ENCODE data around the gene SIGLEC9. TPM values are rescaled to one million over a fixed set of nuclear protein-coding genes. Genes with fewer than 3 reads are reported as not detected.

SIGLEC9 gene
- total RNA-seq, 4 donors from 2014 or later: 5.5 to 34.7 (median 11.3) TPM

DNA sequence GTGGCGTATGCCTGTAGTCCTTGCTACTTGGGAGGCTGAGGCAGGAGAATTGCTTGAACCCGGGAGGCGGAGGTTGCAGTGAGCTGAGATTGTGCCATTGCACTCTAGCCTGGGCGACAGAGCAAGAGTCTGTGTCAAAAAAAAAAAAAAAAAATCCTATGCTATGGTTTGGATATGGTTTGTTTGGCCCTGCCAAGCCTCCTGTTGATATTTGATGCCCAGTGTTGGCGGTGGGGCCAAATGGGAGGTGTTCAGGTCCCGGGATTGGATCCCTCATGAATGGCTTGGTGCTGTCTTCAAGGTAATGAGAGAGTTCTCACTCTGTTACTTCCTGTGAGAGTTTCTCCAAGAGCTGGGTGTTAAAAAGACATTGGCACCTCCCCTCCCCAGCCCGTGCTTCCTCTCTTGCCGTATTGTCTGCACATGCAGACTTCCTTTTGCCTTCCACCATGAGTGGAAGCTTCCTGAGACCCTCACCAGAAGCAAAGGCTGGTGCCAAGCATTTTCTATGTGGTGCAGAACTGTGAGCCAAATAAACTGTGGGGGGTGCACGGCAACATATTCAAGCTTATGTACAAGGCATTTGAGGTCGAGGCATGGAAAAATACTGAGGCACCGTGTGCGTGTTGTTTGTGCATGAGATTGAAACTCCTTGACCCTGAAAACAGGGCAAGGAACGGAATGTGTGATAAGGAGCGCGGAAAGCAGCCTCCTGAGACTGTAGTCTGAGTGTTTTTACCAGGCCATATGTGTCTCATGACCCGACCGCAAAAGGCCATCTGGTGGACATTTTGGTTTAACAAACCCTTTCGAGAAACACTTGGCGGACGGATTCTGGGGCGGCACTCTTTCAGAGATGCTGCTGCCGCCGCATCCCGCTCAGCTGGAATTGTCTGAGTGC, 7.3 kb downstream of the SIGLEC9 start:
- TF ChIP-seq, protein P1, sequence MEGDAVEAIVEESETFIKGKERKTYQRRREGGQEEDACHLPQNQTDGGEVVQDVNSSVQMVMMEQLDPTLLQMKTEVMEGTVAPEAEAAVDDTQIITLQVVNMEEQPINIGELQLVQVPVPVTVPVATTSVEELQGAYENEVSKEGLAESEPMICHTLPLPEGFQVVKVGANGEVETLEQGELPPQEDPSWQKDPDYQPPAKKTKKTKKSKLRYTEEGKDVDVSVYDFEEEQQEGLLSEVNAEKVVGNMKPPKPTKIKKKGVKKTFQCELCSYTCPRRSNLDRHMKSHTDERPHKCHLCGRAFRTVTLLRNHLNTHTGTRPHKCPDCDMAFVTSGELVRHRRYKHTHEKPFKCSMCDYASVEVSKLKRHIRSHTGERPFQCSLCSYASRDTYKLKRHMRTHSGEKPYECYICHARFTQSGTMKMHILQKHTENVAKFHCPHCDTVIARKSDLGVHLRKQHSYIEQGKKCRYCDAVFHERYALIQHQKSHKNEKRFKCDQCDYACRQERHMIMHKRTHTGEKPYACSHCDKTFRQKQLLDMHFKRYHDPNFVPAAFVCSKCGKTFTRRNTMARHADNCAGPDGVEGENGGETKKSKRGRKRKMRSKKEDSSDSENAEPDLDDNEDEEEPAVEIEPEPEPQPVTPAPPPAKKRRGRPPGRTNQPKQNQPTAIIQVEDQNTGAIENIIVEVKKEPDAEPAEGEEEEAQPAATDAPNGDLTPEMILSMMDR (IDR thresholded peaks at IDR 0.05; ENCODE audit: low read depth): no peak

DNA sequence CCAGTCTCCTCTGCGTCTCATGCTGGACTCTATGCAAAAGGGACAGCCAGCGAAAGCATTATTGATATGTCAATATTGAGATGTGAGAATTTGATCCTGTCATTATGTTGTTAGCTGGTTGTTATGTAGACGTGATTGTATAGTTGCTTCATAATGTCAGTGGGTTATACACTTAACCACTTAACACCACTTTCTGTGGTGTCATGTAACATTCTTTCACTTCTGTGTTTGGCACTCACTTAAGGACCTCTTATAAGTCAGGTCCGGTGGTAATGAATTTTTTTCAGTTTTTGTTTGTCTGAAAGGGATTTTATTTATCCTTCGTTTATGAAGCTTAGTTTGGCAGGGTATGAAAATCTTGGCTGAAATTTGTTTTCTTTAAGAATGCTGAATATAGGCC, 10.3 kb downstream of the SIGLEC9 start:
- TF ChIP-seq, protein P1 (IDR thresholded peaks at IDR 0.05; ENCODE audit: low read depth): no peak

DNA sequence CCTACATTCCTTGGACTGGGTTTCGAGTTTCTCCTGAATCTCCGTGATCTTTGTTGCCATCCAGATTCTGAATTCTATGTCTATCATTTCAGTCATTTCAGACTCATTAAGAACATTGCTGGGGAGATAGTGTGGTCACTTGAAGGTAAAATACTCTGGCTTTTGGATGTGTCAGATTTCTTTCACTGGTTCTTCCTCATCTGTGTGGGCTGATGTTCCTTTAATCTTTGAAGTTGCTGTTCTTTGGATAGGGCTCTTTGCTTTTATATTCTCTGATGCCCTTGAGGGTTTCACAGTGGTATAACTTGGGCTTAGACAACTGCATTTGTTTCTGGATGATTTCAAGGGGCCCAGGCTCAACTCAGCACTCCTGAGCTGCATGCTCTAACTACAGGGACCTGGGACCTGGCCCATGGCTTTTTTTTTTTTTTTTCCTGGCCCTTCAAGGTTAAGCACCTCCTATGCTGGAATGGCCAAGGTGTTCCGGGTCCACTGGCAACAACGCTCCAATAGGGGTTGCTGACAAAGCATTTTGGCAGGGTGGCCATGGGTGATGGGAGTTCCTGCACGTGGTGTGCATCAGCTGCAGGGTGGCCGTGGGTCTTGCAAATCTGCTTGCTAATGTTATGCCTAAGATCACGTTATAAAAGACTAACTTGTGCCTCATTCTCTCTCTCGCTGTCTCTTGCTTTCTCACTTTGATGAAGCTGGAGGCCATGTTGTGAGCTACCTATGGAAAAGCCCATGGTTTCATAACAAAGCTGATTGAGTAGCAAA, 11.5 kb downstream of the SIGLEC9 start:
- TF ChIP-seq, protein P1 (IDR thresholded peaks at IDR 0.05; ENCODE audit: low read depth): no peak

DNA sequence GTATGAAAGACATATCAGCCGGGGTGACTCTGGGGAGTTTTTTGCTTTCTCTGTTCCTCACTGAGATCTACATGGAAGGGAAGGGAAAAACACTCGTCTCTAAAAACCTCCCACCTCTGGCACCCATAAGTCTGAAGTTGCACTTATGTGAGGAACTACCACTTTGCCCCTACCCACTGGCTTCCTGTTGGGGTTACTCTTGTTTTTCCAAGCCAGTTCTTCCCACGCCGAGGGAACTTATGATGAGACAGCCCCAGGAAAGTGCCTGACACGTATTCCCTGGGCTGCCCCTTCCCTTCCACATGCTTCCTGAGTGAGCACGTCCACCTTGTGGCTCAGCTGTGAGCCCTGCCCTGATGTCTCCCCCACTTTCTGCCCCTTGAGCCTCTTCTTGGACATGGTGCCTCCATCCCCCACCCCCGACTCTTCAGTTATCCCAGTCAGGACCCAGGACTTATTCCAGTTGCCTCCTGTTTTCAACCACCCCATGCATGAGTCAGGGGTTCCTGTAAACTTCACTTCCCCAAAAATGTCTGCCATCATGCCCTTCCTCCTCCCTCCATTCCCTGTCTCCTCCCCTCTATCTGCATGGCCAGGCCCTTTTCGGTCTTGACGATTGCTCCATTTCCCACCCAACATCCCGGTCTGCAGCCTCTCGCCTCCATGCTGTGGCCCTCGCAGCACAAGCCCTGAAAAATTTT, 12.3 kb downstream of the SIGLEC9 start:
- TF ChIP-seq, protein P1 (IDR thresholded peaks at IDR 0.05; ENCODE audit: low read depth): no peak

DNA sequence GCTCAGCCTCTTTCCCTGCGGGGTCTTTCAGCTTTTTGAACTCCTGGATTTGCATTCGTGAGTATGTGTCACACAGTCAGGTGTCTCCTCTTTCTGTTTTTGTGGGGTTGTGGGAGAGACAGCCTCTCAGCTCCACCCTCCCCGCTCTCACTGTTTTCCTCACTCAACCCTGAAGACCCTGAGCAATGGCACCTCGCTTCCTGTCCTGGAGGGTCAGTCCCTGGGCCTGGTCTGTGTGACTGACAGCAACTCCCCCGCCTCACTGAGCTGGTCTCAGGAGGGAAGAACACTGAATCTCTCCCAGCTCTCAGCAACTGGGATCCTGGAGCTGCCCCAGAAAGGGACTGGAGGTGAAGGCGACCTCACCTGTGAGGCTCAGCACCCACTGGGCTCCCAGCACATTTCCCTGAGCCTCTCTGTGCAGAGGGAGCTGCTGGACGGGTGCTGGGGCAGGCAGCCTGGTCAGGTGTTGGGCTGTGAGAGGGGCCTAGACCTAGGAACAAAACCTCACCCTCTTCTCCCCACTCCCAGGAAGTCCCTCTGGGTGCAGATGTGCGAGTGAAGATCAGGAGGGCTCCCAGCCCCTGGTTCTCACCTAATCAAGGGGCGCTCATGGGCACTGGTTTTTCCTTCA, 13.2 kb downstream of the SIGLEC9 start:
- TF ChIP-seq, protein P1 (IDR thresholded peaks at IDR 0.05; ENCODE audit: low read depth): no peak

DNA sequence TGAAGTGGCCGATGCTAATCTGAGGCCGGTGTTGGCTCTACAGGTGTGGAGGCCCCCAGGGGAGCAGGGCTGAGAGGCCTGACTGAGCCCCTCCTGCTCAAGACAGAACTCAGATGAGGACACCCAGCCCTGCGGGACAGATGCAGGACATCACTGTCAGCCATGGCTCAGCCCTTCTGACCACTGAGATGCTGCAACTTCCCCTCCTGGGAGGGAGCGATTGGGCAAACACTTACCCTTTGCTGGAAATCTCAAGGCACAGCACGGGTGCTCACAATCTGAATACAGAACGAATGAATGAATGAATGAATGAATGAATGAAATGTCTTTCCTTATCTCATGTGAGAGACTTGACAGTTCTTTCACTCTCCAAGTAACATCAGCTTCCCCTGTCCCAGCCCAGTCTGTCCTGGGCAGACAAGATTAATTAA, 13.9 kb downstream of the SIGLEC9 start:
- TF ChIP-seq, protein P1 (IDR thresholded peaks at IDR 0.05; ENCODE audit: low read depth): no peak
